Measurements from ENCODE around the gene ARFGEF3.

Gene ARFGEF3

GRCh38 chr6:138116661-138116999, 45.1 kb upstream of the ARFGEF3 start:
- TF ChIP-seq SIN3A (IDR thresholded peaks at IDR 0.05; ENCODE audit: borderline replicate concordance, insufficient read depth, low read length) = no peak
- TF ChIP-seq TAF1 (IDR thresholded peaks at IDR 0.05; ENCODE audit: borderline replicate concordance, insufficient read depth, low read length) = no peak
- no peak for TF ChIP-seq POLR2AphosphoS5 (IDR thresholded peaks at IDR 0.05; ENCODE audit: low read depth, low read length)
- no peak for TF ChIP-seq FOXP2 (optimal IDR thresholded peaks at IDR 0.05; ENCODE audit: borderline replicate concordance, extremely low read depth, extremely low read length, insufficient read depth)
- TF ChIP-seq REST (IDR thresholded peaks at IDR 0.05; ENCODE audit: insufficient read depth in 1 of 2, low read depth in 2 of 2, low read length in 2 of 2) = no peak

- TF ChIP-seq REST (IDR thresholded peaks at IDR 0.05; ENCODE audit: insufficient read depth in 1 of 2, low read depth in 2 of 2, low read length in 2 of 2) = no peak
- TF ChIP-seq TAF1 (IDR thresholded peaks at IDR 0.05; ENCODE audit: borderline replicate concordance, insufficient read depth, low read length) = no peak
- TF ChIP-seq POLR2AphosphoS5 (IDR thresholded peaks at IDR 0.05; ENCODE audit: low read depth, low read length) = no peak
- TF ChIP-seq FOXP2 (optimal IDR thresholded peaks at IDR 0.05; ENCODE audit: borderline replicate concordance, extremely low read depth, extremely low read length, insufficient read depth) = no peak
- TF ChIP-seq SIN3A (IDR thresholded peaks at IDR 0.05; ENCODE audit: borderline replicate concordance, insufficient read depth, low read length) = no peak
These were observed 44.3 kb upstream of the ARFGEF3 start for GRCh38 chr6:138117376-138117914.

- TF ChIP-seq REST (IDR thresholded peaks at IDR 0.05; ENCODE audit: insufficient read depth in 1 of 2, low read depth in 2 of 2, low read length in 2 of 2) = no peak
- no peak for TF ChIP-seq TAF1 (IDR thresholded peaks at IDR 0.05; ENCODE audit: borderline replicate concordance, insufficient read depth, low read length)
- no peak for TF ChIP-seq POLR2AphosphoS5 (IDR thresholded peaks at IDR 0.05; ENCODE audit: low read depth, low read length)
- no peak for TF ChIP-seq SIN3A (IDR thresholded peaks at IDR 0.05; ENCODE audit: borderline replicate concordance, insufficient read depth, low read length)
- TF ChIP-seq FOXP2 (optimal IDR thresholded peaks at IDR 0.05; ENCODE audit: borderline replicate concordance, extremely low read depth, extremely low read length, insufficient read depth) = no peak
These were observed 41.8 kb upstream of the ARFGEF3 start for GRCh38 chr6:138119976-138120375.

- no peak for TF ChIP-seq SIN3A (IDR thresholded peaks at IDR 0.05; ENCODE audit: borderline replicate concordance, insufficient read depth, low read length)
- TF ChIP-seq REST (IDR thresholded peaks at IDR 0.05; ENCODE audit: insufficient read depth in 1 of 2, low read depth in 2 of 2, low read length in 2 of 2) = no peak
- TF ChIP-seq TAF1 (IDR thresholded peaks at IDR 0.05; ENCODE audit: borderline replicate concordance, insufficient read depth, low read length) = no peak
- TF ChIP-seq POLR2AphosphoS5 (IDR thresholded peaks at IDR 0.05; ENCODE audit: low read depth, low read length) = no peak
- no peak for TF ChIP-seq FOXP2 (optimal IDR thresholded peaks at IDR 0.05; ENCODE audit: borderline replicate concordance, extremely low read depth, extremely low read length, insufficient read depth)
These were observed 37.6 kb upstream of the ARFGEF3 start for GRCh38 chr6:138124096-138124495.

- no peak for TF ChIP-seq FOXP2 (optimal IDR thresholded peaks at IDR 0.05; ENCODE audit: borderline replicate concordance, extremely low read depth, extremely low read length, insufficient read depth)
- no peak for TF ChIP-seq REST (IDR thresholded peaks at IDR 0.05; ENCODE audit: insufficient read depth in 1 of 2, low read depth in 2 of 2, low read length in 2 of 2)
- no peak for TF ChIP-seq TAF1 (IDR thresholded peaks at IDR 0.05; ENCODE audit: borderline replicate concordance, insufficient read depth, low read length)
- no peak for TF ChIP-seq SIN3A (IDR thresholded peaks at IDR 0.05; ENCODE audit: borderline replicate concordance, insufficient read depth, low read length)
- TF ChIP-seq POLR2AphosphoS5 (IDR thresholded peaks at IDR 0.05; ENCODE audit: low read depth, low read length) = no peak
These were observed 33.6 kb upstream of the ARFGEF3 start for GRCh38 chr6:138128096-138128495.
